GM21717 (cell line): ENCODE measurements around the gene MPC2.
"Not testable (repeated sequence)": the region's sequence is repeated elsewhere in the genome, so short reads cannot be mapped to it uniquely, and the experiment has no call there.

Experiments
- ATAC-seq: cut with Tn5 transposase; IDR thresholded peaks from one replicate; pipeline ENCODE4 v1.9.1; 2021; ENCODE audit warnings: mild to moderate bottlenecking, moderate library complexity; ENCODE audit not compliant: unreplicated experiment

MPC2 gene

DNA sequence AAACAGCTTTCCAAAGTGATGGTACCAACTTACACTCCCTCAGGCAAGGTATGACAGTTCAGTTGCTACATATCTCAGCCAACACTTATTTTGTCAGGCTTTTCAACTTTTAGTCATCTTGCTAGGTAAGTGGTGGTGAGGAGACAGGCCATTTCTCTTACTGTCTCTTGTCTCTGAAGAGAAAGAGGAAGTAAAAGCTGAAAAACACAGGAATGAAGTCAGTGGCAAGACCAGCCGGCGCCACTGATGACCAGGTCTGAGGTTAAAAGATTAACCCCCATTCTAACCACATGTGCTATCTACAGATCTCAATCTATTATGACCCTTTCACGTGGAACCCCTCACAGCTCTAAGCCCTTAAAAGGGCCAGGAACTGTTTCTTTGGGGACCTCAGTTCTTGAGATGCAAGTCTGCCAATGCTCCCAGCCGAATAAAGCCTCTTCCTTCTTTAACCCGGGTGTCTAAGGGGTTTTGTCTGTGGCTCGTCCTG lies 27.1 kb downstream of the MPC2 start:
- ATAC-seq, result no peak

DNA sequence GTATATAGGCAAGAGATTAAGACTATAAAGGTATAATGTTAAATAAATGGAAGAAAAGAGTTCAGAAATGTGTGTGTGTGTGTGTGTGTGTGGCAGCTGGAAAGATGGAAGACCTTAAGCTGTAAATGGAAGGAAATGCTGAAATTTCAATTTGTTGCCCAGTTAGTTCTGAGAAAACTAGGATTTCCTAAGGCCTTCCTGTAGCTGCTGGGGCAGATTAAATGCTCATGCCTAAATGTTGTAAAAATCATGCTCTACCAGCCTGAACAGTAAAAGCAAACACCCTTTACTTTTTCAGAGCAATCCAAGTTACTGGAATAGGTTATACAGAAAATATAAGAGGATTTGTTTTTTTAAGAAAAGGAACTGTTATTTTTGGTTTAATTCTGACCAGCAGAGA lies 31.2 kb downstream of the MPC2 start:
- no peak for ATAC-seq

DNA sequence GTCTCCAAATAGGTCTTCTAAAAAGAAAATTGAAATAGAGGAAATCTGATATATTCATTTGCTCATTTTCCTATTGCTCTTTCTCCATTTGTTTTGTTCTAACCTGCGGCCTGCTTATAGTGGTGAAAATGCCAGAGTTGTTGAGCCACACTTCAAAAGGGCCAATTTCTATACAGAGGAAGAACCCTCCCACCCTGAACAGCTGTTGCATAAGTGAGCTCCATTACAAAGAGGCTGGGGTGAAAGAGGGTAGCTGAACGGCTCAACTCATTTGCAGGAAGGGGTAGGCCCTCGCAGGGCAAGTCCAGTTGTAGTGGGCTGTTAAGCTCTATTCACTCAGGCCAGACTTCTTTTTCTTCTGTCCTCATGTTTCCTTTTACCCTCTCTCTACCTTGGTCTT lies 31.7 kb downstream of the MPC2 start:
- no peak for ATAC-seq

DNA sequence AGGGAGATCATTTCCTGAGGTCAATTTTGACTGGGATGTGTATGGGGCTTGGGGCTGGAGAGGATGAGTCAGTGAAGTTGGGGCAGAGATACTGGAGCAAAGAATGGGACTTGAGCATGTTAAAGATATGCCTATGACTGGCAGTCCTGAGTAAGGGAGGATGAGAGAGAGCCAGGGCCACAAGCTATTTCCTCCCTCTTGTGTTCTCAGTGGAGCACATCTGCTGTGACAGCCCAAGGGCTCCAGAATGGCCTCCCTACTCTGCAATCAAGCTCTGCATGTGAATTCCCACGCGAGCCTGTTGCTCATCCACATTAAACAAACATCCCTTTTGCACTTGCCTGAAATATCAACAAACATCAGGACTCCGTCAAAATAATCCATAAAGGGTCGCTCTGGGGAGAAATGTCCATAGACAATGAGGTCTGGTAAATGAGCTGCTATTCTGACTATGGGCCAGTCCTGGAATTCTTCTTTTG lies 32.2 kb downstream of the MPC2 start:
- no peak for ATAC-seq

DNA sequence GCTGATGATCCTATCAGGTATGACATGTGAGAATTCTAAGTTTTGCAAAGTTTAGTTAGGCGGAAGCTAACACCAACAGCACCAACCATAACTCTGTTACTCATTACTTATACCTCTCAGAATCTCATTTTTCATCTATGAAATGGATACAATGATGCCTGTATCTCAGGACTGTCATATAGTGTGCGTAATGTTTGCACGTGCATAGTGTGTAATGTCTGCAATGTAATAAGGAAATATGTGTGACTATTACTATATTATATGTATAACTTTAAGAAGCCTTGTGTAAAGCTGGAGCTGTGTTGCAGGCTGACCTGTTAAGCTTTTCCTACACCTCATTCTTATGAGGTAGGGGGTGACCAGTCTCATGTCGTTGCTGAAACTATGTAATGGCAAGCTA lies 36.0 kb downstream of the MPC2 start:
- ATAC-seq, result no peak

DNA sequence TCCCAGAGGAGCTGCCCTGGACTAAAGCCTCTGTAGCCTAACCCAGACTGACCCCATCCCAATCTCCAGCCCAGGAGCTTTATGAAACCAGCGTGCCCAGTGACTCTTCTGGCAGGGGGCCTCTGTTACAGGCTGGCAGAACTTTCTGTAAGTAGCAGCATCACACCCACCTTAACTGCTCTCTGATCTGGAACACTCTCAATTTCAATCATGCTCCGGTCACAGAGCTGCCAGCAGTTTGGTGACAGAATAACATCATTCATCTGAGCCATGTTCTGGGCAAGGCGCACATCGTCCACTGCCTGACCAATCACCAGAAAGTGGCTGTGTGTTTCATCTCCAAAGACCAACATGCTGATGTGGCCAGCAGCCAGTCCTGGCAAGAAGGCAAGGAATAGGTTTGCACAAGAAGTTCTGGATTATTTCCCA lies 37.6 kb downstream of the MPC2 start:
- ATAC-seq, result peak; percentile 89

DNA sequence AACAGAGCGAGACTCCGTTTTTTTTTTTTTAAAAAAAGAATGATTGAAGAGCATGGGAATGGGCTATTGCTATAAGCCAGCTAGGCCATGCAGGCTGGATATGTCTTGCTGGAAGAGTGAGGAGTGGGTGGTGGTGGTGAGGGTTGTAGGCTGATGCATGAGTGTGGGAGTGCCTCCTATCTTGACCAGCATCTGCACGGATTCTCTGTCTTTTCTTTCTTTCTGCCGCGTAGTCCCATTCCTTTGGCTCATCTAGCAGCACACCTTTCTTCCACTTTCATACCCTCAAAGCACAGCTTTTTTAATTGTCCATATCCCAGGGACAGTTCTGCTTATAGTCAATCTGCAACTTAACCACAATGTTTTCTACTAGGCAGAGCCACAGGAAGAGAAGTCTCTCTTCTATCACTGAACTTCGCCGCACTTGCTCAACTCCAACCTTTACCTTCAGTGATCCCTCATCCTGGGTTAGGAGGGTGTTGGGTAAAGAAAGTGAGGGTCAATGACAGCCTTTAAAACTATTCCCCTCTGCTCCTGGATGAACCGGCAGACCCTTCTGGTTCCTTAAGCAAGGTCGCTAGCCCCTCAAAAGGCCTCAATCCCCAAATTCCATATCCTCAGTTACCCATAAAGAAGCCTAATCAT lies 38.2 kb downstream of the MPC2 start:
- ATAC-seq, result no peak

DNA sequence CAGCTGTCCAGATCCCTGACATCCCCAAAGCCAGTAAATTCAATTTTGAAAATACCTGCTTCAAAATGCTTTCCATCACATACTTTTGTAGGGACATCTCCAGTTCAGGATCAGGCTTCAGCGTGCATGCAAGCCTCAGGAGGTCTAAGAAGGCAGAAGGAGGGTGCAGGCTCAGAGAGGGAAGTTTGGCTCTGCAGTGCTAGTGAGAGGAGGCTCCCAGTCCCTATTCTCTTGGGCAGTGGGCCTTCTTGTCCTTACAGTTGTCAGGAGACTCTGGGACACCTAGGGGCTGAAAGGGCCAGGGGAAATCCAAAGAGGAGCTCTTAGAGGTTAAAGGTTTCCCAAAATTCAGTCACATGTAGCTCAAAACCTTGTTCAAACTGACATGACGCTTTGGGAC lies 43.1 kb downstream of the MPC2 start:
- ATAC-seq, result no peak

DNA sequence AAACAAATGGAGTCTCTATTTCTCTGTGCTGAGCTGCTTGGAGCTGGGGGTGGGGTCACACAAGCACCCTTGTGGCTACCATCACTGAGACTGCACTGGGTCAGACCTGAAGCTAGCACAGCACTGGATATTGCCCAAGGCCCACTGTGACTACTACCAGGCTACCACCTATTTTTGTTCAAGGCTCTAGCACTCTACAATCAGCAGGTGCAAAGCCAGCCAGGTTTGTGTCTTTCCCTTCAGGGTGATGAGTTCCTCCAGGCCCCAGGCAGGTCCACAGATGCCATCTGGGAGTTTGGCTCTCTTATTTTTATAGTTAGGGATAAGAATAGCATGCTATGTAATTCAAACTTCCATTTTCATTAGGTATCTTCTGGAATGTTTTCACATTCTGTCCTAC lies 46.5 kb downstream of the MPC2 start:
- no peak for ATAC-seq

DNA sequence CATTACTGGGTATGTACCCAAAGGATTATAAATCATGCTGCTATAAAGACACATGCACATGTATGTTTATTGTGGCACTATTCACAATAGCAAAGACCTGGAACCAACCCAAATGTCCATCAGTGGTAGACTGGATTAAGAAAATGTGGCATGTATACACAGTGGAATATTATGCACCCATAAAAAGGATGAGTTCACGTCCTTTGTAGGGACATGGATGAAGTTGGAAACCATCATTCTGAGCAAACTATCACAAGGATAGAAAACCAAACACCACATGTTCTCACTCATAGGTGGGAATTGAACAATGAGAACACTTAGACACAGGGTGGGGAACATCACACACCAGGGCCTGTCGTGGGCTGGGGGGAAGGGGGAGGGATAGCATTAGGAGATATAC lies 49.7 kb downstream of the MPC2 start:
- ATAC-seq, result not testable (repeated sequence)

DNA sequence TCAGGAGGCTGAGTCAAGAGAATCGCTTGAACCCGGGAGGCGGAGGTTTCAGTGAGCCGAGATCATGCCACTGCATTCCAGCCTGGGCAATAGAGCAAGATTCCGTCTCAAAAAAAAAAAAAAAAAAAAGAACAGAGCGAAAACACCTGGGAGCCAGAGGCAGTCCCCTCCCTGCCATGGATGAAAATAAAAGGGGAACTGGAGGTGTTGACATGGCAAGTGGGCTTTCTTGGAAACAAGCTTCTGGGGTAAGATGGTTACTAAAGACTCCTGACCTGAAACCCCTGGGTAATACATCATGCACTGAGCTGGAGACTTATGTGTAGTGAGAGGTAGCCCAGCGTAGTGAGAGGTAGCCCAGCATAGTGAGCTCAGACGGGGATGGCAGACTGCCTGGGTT lies 54.5 kb downstream of the MPC2 start:
- no peak for ATAC-seq

DNA sequence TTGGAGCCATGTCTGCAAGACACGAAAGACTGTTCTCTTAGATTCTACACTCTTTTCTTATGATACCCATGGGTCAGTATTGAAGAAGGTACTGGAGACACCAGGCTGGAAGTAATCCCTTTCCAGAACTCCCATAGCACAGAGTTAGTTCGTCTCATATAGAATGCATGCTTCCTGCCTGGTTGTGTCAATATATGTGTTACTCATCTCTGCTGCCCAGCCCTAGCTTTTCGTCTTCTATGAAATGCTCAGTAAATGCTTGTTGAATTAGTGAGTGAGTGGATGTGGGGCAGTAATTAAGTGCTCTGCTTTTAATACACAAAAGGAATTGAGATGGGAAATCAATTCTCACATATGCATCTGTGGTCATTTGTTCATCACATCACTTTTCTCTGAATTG lies 55.1 kb downstream of the MPC2 start:
- no peak for ATAC-seq

DNA sequence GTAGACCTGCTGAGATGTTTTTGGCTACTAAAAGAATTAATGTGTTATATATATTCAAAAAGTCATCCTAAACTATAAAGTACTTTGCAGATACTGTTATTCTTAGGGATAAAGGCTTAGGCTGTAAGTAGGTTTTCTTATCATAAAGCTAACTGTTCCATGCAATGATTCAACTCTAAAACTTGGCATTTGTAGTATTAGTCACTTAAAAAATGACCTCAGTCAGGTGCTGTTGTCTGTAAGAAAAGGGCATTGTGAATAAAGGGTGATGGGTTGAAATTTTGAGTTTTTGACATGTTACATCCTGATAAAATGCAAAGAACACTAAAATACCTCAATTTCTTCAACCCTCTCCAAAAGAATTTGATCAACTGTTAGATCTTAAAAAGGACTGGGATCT lies 55.8 kb downstream of the MPC2 start:
- ATAC-seq, result no peak

DNA sequence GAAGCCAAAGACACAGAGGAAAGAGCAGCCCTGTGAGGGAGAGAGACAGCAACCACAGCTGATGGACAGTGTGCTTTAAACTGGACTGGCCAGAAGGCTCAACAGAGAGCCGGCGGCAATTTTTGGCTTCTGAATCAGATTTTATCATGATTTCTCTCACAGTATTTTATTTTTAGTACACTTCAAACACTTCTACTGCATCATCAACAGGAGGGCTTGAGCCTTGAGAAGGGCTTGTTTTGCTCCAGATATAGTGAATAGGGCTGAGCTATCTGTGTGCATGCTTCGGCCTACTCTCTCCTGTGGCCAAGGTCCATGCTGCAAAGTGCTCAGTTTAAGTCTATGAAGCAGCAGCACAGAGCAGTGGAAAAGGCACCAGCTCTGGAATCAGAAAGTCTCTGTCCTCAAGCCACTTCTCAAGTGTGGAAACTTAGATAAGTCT lies 56.3 kb downstream of the MPC2 start:
- no peak for ATAC-seq

DNA sequence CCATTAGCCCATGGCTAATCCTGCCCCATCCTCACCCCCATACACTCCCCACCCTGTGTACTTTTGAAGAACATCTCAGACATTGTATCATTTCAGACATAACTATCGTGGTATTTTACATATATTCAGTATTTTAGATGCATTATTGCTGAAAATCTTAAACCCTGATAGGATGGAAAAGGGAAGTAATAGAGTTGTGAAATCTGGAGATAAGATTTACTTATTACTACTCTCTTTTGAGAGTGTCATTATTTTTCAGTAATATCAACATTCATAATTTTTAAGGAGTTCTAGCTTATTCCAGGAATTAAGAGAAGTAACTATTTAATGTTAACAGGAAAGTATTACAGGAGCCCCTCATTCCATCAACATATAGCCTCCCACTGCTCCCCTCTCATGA lies 57.4 kb downstream of the MPC2 start:
- ATAC-seq, result no peak

DNA sequence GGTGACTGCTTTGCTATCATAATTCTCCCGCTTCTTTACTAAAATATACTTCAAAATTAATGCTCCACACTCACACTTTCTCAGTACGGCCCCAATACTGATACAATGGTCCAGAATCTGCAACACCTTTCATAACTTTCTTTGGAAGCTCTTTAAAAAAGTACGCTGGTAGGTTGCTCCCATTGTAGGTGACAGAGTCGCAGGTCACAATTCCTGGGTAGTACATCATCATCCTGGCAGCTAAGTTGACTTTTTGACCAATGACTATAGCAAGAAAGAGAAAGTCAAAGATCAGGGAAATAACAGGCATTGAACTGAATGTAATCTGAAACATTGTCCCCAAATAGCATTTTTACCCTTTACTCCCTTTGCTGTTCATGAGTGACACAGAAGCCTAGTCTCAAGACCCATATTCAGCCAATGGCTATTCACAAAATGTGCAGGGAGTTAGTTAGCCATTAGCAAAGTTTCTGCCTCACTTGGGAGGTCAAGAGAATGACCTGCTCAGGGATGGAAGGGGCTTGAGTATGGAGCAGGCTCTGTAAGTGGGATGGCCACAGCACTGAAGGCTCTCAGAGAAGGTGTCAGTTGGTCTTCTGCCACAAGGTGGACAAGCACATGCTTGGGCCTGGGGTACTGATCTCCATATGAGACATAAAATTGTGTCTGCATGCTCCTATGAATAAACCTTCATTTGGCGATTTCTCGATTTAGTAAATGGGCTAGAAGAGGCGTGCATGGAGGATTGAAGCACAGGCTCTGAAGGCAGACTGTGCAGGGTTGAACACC lies 58.3 kb downstream of the MPC2 start:
- ATAC-seq, result no peak

DNA sequence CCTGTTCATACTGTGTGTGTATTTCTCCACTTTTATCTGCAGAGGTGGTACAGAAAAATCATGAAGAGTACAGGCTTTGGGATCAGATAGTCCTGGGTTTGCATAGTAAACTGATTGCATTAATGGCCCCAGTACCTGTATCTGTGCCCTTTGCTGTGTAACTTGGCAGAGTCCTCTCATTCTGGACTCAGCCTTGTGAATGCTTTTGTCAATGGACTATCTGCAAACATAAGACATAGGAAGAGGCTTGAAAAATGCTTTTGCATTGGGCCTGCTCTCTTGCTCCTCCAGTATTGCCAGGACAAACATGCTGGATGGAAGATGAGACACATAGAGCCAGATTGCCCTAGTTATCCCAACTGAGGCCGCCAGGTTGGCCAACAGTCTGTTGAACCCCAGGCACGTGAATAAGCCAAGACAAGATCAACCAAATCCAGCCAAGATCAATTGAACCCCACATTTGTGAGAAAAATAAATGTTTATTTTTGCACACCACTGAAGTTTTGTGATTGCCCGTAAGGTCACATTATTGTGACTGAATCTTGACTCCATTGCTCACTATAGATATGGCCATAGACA lies 60.2 kb downstream of the MPC2 start:
- ATAC-seq, result no peak

DNA sequence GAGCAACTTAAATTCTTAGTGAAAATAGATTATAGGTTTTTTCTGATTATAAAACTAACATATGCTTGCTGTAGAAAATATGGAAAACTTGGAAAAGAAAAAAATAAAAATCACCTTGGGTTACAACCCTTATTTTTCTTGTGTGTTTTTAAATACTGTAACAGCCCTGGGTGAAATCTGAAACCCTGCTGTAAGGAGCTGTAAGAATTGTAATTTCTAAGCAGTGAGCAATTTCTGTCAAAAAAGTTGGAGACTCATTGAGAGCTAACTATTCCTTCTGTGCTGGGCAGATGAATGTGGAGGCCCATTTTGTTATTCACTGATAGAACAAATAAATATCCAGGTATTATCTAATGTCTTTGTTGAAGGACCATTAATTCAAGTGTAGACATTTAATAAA lies 65.5 kb downstream of the MPC2 start:
- ATAC-seq, result no peak

DNA sequence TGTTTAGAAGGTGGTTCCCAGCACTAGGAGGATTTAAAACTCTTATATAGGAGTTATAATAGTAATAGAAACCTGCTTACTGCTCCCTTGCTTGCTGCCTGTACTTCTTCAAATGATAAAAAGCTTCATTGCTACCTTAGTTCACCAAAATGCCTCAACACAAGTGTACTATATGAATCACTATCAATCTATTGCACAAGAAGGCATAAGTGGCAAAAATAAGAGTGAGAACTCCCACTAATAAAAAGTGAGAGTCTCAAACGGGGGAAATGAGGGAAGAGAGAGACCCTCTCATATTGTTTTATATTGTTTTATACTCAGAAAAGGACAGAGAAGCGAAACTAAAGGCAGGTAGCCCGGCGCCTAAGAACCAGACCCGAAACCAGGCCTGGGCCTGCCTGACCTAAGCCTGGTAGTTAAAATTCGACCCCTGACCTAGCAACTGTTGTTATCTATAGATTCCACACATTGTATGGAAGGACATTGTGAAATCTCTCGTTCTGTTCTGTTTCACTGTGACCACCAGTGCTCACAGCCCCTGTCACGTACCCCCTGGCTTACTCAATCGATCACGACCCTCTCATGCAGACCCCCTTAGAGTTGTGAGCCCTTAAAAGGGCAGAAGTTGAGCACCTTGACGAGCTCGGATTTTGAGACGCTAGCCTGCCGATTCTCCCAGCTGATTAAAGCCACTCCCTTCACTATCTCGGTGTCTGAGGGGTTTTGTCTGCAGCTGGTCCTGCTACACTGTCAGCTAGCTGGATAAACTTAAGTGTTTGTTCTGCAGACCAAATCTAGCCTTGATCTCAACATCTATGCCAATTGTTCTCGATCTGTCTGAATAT lies 67.5 kb downstream of the MPC2 start:
- ATAC-seq, result not testable (repeated sequence)

DNA sequence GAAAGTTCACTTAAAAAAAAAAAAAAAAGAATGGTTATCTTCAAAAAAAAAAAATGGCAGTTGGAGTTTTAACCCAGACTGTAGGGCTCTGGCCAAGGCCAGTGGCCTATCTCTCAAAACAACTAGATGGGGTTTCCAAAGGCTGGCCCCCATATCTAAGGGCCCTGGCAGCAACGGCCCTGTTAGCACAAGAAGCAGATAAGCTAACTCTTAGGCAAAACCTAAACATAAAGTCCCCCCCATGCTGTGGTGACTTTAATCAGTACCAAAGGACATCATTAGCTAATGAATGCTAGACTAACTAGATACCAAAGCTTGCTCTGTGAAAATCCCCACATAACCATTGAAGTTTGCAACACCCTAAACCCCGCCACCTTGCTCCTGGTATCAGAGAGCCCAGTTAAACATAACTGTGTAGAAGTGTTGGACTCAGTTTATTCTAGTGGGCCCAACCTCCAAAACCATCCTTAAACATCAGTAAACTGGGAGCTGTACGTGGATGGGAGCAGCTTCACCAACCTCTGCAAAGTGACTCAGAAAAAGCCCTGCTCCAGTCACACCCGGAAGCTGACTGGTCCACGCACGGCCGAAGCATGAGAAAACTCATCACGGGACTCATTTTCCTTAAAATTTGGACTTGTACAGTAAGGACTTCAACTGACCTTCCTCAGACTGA lies 70.0 kb downstream of the MPC2 start:
- ATAC-seq, result not testable (repeated sequence)
